Keratinocyte (primary cell): Measurements from ENCODE around the gene PRG3. TPM values are rescaled to one million over a fixed set of nuclear protein-coding genes. Genes with fewer than 3 reads are reported as not detected.

Source experiments
- DNase-seq: peaks from one replicate; pipeline ENCODE4 v3.0.0-alpha.2; 2011; ENCODE audit warnings: low read depth, missing footprints, low spot score
- FAIRE-seq: peaks from 2 replicates; lab custom pipeline; 2011; peaks lifted over from hg19 to GRCh38; lab: Jason Lieb, UNC
- H2AFZ ChIP-seq: 2 replicates; pipeline ENCODE4 v1.6.0; 2012; ENCODE audit warnings: low read length, control low read depth, inconsistent platforms; ENCODE audit not compliant: control insufficient read depth
- H3K27ac ChIP-seq: 2 replicates; pipeline ENCODE4 v1.5.1; 2011; ENCODE audit warnings: low read length; ENCODE audit not compliant: control insufficient read depth, insufficient read depth
- H3K27me3 ChIP-seq: 3 replicates; pipeline ENCODE4 v1.6.0; 2011; ENCODE audit warnings: low read length; ENCODE audit not compliant: control insufficient read depth, insufficient read depth; ENCODE audit errors: extremely low read depth
- H3K36me3 ChIP-seq, 2 experiments: 2 replicates in 1 of 2; 3 replicates in 1 of 2; pipeline ENCODE4 v1.5.1; 2011; ENCODE audit warnings: low read length in 2 of 2, mild to moderate bottlenecking in 1 of 2; ENCODE audit not compliant: control insufficient read depth in 2 of 2, insufficient read depth in 2 of 2; ENCODE audit errors: extremely low read depth in 1 of 2
- H3K4me1 ChIP-seq: 3 replicates; pipeline ENCODE4 v1.5.1; 2011; ENCODE audit warnings: low read length; ENCODE audit not compliant: control insufficient read depth, insufficient read depth; ENCODE audit errors: extremely low read depth
- H3K4me2 ChIP-seq: 3 replicates; pipeline ENCODE4 v1.6.0; 2011; ENCODE audit warnings: low read depth, low read length; ENCODE audit not compliant: control insufficient read depth, insufficient read depth; ENCODE audit errors: extremely low read depth
- H3K4me3 ChIP-seq, 3 experiments: fragments of 200-600 bp in 1 of 3; sonication (generic) in 1 of 3; 2 replicates in 2 of 3; 3 replicates in 1 of 3; pipeline ENCODE4 v1.5.1; 2011 to 2016; ENCODE audit warnings: low read length in 3 of 3, mild to moderate bottlenecking in 3 of 3, control low read depth in 2 of 3, inconsistent platforms in 1 of 3, low read depth in 1 of 3, mixed read lengths in 1 of 3, mixed run types in 1 of 3, moderate library complexity in 1 of 3; ENCODE audit not compliant: control insufficient read depth in 2 of 3, insufficient read depth in 2 of 3; ENCODE audit errors: extremely low read depth in 1 of 3
- H3K79me2 ChIP-seq: 2 replicates; pipeline ENCODE4 v1.6.0; 2012; ENCODE audit warnings: low read length; ENCODE audit not compliant: control insufficient read depth, insufficient read depth
- H3K9ac ChIP-seq: 3 replicates; pipeline ENCODE4 v1.6.0; 2011; ENCODE audit warnings: low read length; ENCODE audit not compliant: control insufficient read depth, insufficient read depth; ENCODE audit errors: extremely low read depth
- H3K9me1 ChIP-seq: 3 replicates; pipeline ENCODE4 v1.6.0; 2011; ENCODE audit warnings: low read length; ENCODE audit not compliant: control insufficient read depth, insufficient read depth; ENCODE audit errors: extremely low read depth
- H3K9me3 ChIP-seq: 2 replicates; pipeline ENCODE4 v1.5.1; 2012; ENCODE audit warnings: low read depth, low read length; ENCODE audit not compliant: control insufficient read depth
- H4K20me1 ChIP-seq: 3 replicates; pipeline ENCODE4 v1.6.0; 2011; ENCODE audit warnings: low read length; ENCODE audit not compliant: control insufficient read depth, insufficient read depth; ENCODE audit errors: extremely low read depth
- CTCF ChIP-seq, 3 experiments: IDR thresholded peaks in 1 of 3; conservative IDR thresholded peaks in 1 of 3; optimal IDR thresholded peaks in 1 of 3; 2 replicates in 2 of 3; 3 replicates in 1 of 3; pipeline versions ENCODE3 to v1.5.1; 2011; ENCODE audit warnings: low read length in 3 of 3, mild to moderate bottlenecking in 3 of 3, moderate library complexity in 2 of 3, control low read depth in 1 of 3, inconsistent platforms in 1 of 3; ENCODE audit not compliant: insufficient read depth in 2 of 3; ENCODE audit errors: extremely low read depth in 1 of 3
- EZH2 ChIP-seq: IDR thresholded peaks from one replicate; pipeline ENCODE4 v1.6.1; 2012; ENCODE audit warnings: inconsistent platforms, mild to moderate bottlenecking, low read length, moderate library complexity
- dilution Hi-C: fragments of 300-500 bp; cut with MboI; formaldehyde crosslinking; loops from one replicate; pipeline ENCODE4 v1.7.0; 2020; ENCODE audit warnings: low sequenced_read_pairs; ENCODE audit not compliant: extremely low pct_ligation_motif_present
- polyA plus RNA-seq, 5 experiments: library from polyadenylated mRNA; depleted of rRNA in 3 of 5; stranded (reverse) in 3 of 5; stranded (forward) in 1 of 5; unstranded in 1 of 5; fragments of >200 nt; gene quantifications; 1 replicate in 1 of 5; 2 replicates in 3 of 5; 3 replicates in 1 of 5; pipeline versions ENCODE4 v1.2.1 to v1.2.3, GENCODE V29; 2011 to 2012; ENCODE audit warnings: missing spikeins in 2 of 5, low read depth in 1 of 5, low replicate concordance in 1 of 5

The PRG3 gene
- polyA plus RNA-seq, 1 donor (not counting 4 experiments of a cell fraction or from before 2014, with no cell fraction given) = not detected

DNA sequence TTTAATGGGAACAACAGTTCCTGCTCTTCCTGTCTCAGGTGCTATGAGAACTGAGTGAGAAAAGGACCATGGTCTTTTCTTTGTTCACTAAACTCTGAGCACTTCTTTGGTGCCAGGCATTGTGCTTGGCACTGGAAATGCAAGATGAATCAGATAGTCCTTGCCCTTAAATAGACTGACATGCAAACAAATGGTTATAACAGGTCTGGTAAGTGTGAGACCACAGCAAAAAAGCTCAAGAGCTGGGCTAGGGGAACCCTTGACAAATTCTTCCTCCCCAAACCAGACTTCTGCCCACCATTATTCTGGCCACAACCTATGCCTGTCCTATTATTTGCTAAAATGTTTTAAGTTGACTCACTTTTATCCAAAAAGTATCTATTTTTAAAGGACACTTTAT, 40.9 kb upstream of the PRG3 start:
- DNase-seq (no peak), FAIRE-seq (no peak)
- H3K4me2 ChIP-seq = no peak overlapping the region
- no peak overlapping the region for H3K27ac ChIP-seq
- H3K27me3 ChIP-seq = no peaks in the 10 kb centered on the region
- H3K4me3 ChIP-seq = no peak overlapping the region
- H2AFZ ChIP-seq = no peak overlapping the region
- H3K9me1 ChIP-seq = no peaks in the 10 kb centered on the region
- H3K4me1 ChIP-seq = peaks cover 31% of the 10 kb centered on the region
- peaks cover 44% of the 10 kb centered on the region for H3K79me2 ChIP-seq
- TF ChIP-seq CTCF (optimal IDR thresholded peaks at IDR 0.05 in 1 of 3, IDR thresholded peaks at IDR 0.05 in 1 of 3, conservative IDR thresholded peaks at IDR 0.05 in 1 of 3; ENCODE audit: extremely low read depth in 1 of 3, insufficient read depth in 2 of 3, low read length in 3 of 3) = no peak
- no peak for TF ChIP-seq EZH2
- H4K20me1 ChIP-seq = peaks cover 2% of the 10 kb centered on the region
- peaks cover 11 to 46% of the 10 kb centered on the region in 2 experiments for H3K36me3 ChIP-seq
- no peak overlapping the region for H3K9ac ChIP-seq
- dilution Hi-C loops = no loop called here
- H3K9me3 ChIP-seq = no peaks in the 10 kb centered on the region

GRCh38 chr11:57421066-57421465, 40.1 kb upstream of the PRG3 start:
- peaks cover 40% of the 10 kb centered on the region for H3K79me2 ChIP-seq
- peaks cover 23% of the 10 kb centered on the region for H3K4me1 ChIP-seq
- dilution Hi-C loops = no loop called here
- H3K9me3 ChIP-seq = no peaks in the 10 kb centered on the region
- peaks cover 15 to 52% of the 10 kb centered on the region in 2 experiments for H3K36me3 ChIP-seq
- no peaks in the 10 kb centered on the region for H3K27me3 ChIP-seq
- TF ChIP-seq EZH2 (no peak), CTCF (optimal IDR thresholded peaks at IDR 0.05 in 1 of 3, IDR thresholded peaks at IDR 0.05 in 1 of 3, conservative IDR thresholded peaks at IDR 0.05 in 1 of 3; ENCODE audit: extremely low read depth in 1 of 3, insufficient read depth in 2 of 3, low read length in 3 of 3) (no peak)
- no peak overlapping the region for H2AFZ ChIP-seq
- DNase-seq (no peak), FAIRE-seq (no peak)
- H3K9ac ChIP-seq = no peak overlapping the region
- no peak overlapping the region for H3K27ac ChIP-seq
- H3K4me3 ChIP-seq = no peak overlapping the region
- H3K4me2 ChIP-seq = no peak overlapping the region
- H3K9me1 ChIP-seq = no peaks in the 10 kb centered on the region
- peaks cover 2% of the 10 kb centered on the region for H4K20me1 ChIP-seq
